ENCODE measurements around the gene ALDH1A2.

ALDH1A2 gene

GRCh38 chr15:57914350-57915055 is 151.0 kb downstream of the ALDH1A2 start:
- no peak for DNase-seq (ENCODE audit: insufficient read length, low spot score)
- FAIRE-seq, result no peak

DNA sequence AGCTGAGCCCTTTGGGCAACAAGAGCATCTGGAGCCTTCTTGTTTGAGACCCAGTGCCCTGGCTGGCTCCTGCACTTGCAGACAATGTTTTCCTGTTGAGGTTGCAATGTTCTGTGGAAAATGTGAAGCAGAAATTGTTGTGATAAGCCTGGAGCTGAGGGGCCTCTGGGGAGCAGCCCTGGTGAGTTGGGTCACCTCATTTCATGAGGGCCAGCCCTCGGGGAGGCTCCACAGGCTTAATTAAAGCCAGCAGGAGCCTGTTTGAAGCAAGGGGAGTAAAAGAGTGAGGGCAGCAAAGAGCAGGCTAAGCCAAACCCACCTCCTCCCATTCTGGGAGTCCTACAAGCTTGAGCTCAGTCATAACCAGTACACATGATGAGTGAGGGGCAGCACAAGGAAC is 154.3 kb downstream of the ALDH1A2 start:
- no peak for FAIRE-seq
- DNase-seq (ENCODE audit: insufficient read length, low spot score), result no peak

GRCh38 chr15:57910672-57911071 is 154.8 kb downstream of the ALDH1A2 start:
- FAIRE-seq (no peak), DNase-seq (ENCODE audit: insufficient read length, low spot score) (no peak)

DNA sequence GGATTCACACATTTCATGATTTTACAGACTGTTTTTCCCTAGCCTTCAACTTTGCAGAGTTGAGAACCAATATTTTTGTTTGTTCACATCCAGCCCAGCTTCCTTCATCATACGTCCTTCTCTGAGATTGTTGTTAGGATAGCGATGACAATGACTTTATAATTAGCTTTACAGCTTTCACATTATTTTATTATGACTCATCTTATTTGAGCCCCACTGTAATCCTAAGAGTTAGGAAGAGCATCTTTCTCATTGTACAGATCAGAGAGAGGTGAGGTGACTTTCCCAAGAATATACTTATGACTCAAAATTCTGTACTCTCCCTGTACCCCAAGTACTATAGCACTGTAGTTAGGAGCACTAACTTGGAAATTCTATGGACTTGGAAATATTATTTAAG is 156.1 kb downstream of the ALDH1A2 start:
- FAIRE-seq (no peak), DNase-seq (ENCODE audit: insufficient read length, low spot score) (no peak)

DNA sequence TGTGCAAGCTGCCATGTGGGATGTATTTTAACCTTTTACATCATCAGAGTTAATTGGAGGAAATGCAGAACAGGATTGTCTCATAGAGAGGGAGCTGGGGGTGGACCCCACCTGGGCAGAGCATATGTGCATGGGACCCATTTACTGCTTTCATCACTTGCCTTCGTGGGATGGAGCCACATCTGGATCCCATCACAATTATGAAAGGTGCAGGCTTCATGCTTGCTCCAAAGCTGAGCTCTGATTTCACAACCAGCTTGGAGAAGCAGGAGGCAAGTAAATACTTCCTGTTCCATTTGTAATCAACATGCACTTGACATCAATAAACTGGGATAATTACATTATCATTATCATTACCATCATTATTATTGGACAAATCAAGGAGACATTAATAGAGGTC is 161.9 kb downstream of the ALDH1A2 start:
- FAIRE-seq, result no peak
- DNase-seq (ENCODE audit: insufficient read length, low spot score), result no peak

All from GM19239 (cell line).